Type B pancreatic cell (in vitro differentiated cells): ENCODE results near the gene BPNT1. TPM values are rescaled to one million over a fixed set of nuclear protein-coding genes. Genes with fewer than 3 reads are reported as not detected.

Source experiments
- DNase-seq: peaks from one replicate; pipeline ENCODE4 v3.0.0; 2021; ENCODE audit warnings: mixed read lengths; ENCODE audit not compliant: unreplicated experiment; ENCODE audit errors: extremely low spot score
- H3K27ac Mint-ChIP-seq: 2 replicates; pipeline ENCODE4 v1.8.0; 2021; ENCODE audit warnings: mild to moderate bottlenecking, mixed read lengths
- H3K27me3 Mint-ChIP-seq: 2 replicates; pipeline ENCODE4 v1.8.0; 2021; ENCODE audit warnings: mixed read lengths
- H3K36me3 Mint-ChIP-seq: 2 replicates; pipeline ENCODE4 v1.8.0; 2021; ENCODE audit warnings: mixed read lengths
- H3K4me1 Mint-ChIP-seq: one replicate; pipeline ENCODE4 v1.8.0; 2021; ENCODE audit warnings: mixed read lengths; ENCODE audit not compliant: unreplicated experiment
- H3K4me3 Mint-ChIP-seq: 2 replicates; pipeline ENCODE4 v1.8.0; 2021; ENCODE audit warnings: mild to moderate bottlenecking, mixed read lengths
- H3K9me3 Mint-ChIP-seq: 2 replicates; pipeline ENCODE4 v1.8.0; 2021; ENCODE audit warnings: mixed read lengths
- total RNA-seq: library from RNA; stranded (reverse); gene quantifications from 2 replicates; pipeline ENCODE4 v1.2.1, GENCODE V29; 2021; ENCODE audit warnings: low replicate concordance
- TF ChIP-seq, protein P1 (sequence below): fragments of 200-600 bp; sonication (generic); conservative IDR thresholded peaks from 2 replicates; pipeline ENCODE4 v1.5.0; 2021; ENCODE audit warnings: antibody characterized with exemption, mild to moderate bottlenecking

Gene BPNT1
- total RNA-seq, 1 donor from 2014 or later = 22.2 TPM

DNA sequence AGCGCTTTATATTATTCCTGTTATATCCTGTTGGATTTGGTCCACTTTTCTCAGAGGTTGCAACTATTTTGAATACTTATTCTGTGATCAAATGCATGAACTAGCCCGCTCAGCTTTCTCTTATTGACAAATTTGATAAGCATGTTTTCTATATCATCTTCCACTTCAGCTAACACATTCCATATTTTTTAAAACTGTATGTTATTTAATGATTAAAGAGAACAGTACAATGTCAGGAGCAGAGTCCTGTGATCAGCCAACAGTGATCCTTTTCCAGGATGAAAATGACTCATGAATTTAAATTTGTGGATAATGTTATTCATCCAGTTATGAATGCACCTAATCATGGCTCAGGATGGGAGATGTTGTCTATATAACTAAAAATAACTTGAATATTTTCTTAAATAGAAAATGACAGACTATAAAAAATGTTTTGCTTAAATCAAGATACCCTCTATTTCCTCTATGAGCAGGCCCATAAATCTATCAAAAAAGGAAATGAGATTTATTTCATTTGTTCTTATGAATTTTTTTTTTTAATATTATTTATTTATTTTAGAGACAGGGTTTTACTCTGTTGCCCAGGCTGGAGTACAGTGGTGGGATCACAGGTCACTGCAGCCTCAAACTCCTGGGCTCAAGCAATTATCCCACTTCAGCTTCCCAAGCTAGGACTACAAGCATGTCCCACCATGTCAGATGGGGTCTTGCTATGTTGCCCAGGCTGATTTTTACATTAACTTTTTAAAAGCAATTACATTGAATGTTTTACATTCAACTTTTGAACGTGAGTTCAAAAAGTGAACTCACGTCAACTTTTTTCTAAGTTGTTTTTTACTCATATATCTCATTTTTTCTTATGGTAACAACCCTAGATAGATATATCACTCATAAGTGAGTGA, 12.5 kb downstream of the BPNT1 start:
- no peaks in the 10 kb centered on the region for H3K9me3 Mint-ChIP-seq
- H3K36me3 Mint-ChIP-seq = peaks cover 30% of the 10 kb centered on the region
- TF ChIP-seq, protein P1, sequence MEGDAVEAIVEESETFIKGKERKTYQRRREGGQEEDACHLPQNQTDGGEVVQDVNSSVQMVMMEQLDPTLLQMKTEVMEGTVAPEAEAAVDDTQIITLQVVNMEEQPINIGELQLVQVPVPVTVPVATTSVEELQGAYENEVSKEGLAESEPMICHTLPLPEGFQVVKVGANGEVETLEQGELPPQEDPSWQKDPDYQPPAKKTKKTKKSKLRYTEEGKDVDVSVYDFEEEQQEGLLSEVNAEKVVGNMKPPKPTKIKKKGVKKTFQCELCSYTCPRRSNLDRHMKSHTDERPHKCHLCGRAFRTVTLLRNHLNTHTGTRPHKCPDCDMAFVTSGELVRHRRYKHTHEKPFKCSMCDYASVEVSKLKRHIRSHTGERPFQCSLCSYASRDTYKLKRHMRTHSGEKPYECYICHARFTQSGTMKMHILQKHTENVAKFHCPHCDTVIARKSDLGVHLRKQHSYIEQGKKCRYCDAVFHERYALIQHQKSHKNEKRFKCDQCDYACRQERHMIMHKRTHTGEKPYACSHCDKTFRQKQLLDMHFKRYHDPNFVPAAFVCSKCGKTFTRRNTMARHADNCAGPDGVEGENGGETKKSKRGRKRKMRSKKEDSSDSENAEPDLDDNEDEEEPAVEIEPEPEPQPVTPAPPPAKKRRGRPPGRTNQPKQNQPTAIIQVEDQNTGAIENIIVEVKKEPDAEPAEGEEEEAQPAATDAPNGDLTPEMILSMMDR = no peak
- no peak overlapping the region for H3K27ac Mint-ChIP-seq
- H3K4me1 Mint-ChIP-seq = no peaks in the 10 kb centered on the region
- no peak overlapping the region for H3K4me3 Mint-ChIP-seq
- H3K27me3 Mint-ChIP-seq = no peaks in the 10 kb centered on the region
- no peak for DNase-seq

DNA sequence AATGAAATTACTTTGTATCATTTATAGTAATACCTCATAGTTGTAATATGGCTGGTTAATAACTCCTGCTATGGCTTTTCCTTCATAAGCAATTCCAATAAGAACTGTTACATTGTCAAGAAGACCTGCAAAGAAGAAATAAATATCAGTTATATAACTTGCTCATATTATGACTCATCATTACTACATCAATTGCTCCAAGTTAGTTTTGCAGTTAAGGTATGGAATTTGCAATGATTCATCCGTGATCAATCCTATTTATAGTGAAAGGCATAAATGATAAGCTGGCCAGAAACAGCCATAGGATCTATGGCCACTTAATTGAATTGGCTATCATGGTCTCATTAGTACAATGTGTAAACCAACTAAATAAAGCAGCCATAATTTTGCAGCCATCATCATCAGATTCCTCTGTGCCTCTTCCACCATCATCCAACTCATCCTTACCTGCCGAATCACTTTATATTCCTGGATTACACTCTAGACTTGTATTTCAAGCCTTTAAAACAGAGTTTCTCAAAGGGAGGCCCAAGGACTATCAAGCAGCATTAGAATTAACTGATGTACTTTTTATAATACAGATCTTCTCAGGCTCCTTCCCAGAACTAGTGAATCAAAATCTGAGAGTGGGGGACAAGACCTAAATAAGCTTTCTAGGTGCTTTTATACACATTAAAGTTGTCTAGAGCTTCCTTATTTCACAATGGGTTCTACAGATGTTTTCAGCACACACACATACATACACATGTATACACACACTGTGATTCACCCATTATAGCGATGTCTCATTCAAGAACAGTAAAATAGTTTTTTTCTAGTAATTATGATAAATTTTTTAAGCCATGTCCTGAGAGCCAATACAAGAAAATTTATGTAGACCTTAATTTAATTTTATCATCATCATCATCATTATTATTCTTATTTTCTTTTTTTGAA, 22.1 kb downstream of the BPNT1 start:
- TF ChIP-seq, protein P1 = no peak
- Mint-ChIP-seq H3K9me3 (no peaks in the 10 kb centered on the region), H3K27me3 (no peaks in the 10 kb centered on the region)

DNA sequence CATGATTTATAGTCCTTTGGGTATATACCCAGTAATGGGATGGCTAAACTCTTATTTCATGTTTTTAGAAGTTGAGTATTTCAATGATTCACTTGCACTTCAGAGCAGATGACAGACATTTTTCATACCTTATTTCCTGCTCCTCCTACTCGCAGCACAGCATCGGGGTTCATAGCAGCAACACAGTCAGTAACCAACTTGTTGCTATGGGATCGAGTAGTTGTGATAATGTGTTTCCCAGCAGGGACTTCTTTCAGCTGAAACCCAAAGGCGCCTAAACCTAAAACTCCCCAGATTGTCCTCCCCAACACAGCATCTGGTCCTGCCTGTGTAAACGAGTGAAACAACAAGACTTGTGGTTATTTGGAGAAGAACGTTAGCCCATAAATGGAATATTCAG, 27.0 kb downstream of the BPNT1 start:
- Mint-ChIP-seq H3K27ac (no peak overlapping the region), H3K4me1 (no peaks in the 10 kb centered on the region), H3K27me3 (no peaks in the 10 kb centered on the region), H3K9me3 (no peaks in the 10 kb centered on the region), H3K36me3 (peaks cover 25% of the 10 kb centered on the region), H3K4me3 (no peak overlapping the region)
- no peak for DNase-seq
- TF ChIP-seq, protein P1 = no peak

More for the DNA sequence above, 22.1 kb downstream of the BPNT1 start:
- no peak for DNase-seq
- no peaks in the 10 kb centered on the region for H3K4me1 Mint-ChIP-seq
- no peak overlapping the region for H3K4me3 Mint-ChIP-seq
- H3K27ac Mint-ChIP-seq = no peak overlapping the region
- peaks cover 27% of the 10 kb centered on the region for H3K36me3 Mint-ChIP-seq

DNA sequence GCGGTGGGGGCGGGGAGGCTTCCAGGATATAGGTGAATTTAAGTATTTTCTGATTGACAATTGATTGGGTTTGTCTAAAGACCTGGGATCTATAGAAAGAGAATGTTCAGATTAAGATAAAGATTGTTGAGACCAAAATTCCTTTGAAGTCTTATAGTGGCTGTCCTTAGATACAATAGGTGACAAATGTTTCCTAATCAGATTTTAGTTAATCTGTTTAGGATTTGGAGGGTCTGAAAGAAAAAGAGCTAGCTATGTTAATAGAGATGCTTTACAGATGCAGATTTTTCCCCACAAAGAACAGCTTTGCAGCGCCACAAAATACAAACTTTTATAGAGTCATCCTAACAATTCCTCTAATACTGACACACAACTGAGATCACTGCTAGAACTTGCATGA, 28.7 kb downstream of the BPNT1 start:
- TF ChIP-seq, protein P1 = no peak
- Mint-ChIP-seq H3K27ac (no peak overlapping the region), H3K4me3 (no peak overlapping the region), H3K4me1 (no peaks in the 10 kb centered on the region), H3K36me3 (peaks cover 29% of the 10 kb centered on the region), H3K27me3 (no peaks in the 10 kb centered on the region), H3K9me3 (no peaks in the 10 kb centered on the region)
- DNase-seq = no peak

DNA sequence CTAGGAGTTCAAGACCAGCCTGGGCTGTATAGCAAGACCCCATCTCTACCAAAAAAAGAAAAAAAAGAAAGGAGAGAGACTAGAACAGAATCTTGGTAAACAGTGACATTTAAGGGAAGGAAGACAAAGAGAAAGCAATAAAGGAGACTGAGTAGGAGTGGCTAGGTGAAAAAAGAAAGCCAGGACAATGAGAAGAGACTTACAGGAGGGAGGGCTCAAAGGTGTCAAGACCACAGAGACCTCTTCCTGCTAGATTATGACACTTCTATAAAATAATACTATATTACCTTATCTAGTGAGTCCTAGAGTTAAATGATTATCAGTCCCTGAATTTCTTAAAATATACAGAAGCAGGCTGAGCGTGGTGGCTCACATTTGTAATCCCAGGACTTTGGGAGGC, 33.2 kb downstream of the BPNT1 start:
- no peak for DNase-seq
- H3K4me1 Mint-ChIP-seq = no peaks in the 10 kb centered on the region
- no peaks in the 10 kb centered on the region for H3K27me3 Mint-ChIP-seq
- no peak overlapping the region for H3K4me3 Mint-ChIP-seq
- TF ChIP-seq, protein P1 = no peak
- peaks cover 11% of the 10 kb centered on the region for H3K36me3 Mint-ChIP-seq
- H3K27ac Mint-ChIP-seq = no peak overlapping the region
- H3K9me3 Mint-ChIP-seq = no peaks in the 10 kb centered on the region
